Testis (tissue), 3 donors: ENCODE data around the gene TASP1. TPM values are rescaled to one million over a fixed set of nuclear protein-coding genes. Genes with fewer than 3 reads are reported as not detected.

ENCODE experiments used
- DNase-seq: peaks from one replicate; pipeline ENCODE4 v3.0.0-alpha.2; 2019
- H3K27ac ChIP-seq, 2 donors: fragments of 200-600 bp; sonication (generic); one replicate each; pipeline ENCODE4 v1.5.1; 2019
- H3K27me3 ChIP-seq: fragments of 200-600 bp; sonication (generic); one replicate; pipeline ENCODE4 v1.5.1; 2019
- H3K36me3 ChIP-seq: fragments of 200-600 bp; sonication (generic); one replicate; pipeline ENCODE4 v1.5.1; 2017; ENCODE audit warnings: low read depth; ENCODE audit errors: missing control alignments
- H3K4me1 ChIP-seq: fragments of 200-600 bp; sonication (generic); one replicate; pipeline ENCODE4 v1.5.1; 2019
- H3K4me3 ChIP-seq, 2 donors: fragments of 200-600 bp; sonication (generic); one replicate each; pipeline ENCODE4 v1.5.1; 2017 to 2019
- H3K9me3 ChIP-seq: fragments of 200-600 bp; sonication (generic); one replicate; pipeline ENCODE4 v1.5.1; 2017
- CTCF ChIP-seq, 3 experiments: fragments of 450-650 bp in 2 of 3; fragments of 200-600 bp in 1 of 3; sonication (generic) in 1 of 3; IDR thresholded peaks; one replicate each; pipeline ENCODE4 v1.5.1; 2016 to 2019; ENCODE audit warnings: antibody characterized with exemption in 3 of 3, mild to moderate bottlenecking in 2 of 3, moderate library complexity in 1 of 3
- POLR2A ChIP-seq: fragments of 450-650 bp; IDR thresholded peaks from one replicate; pipeline ENCODE4 v1.6.1; 2017; ENCODE audit warnings: antibody characterized with exemption, mild to moderate bottlenecking, moderate library complexity
- WGBS, 2 donors: methylation state at CpG; one replicate each; pipeline ENCODE4 v1.1.5; 2018; 5-methylcytosine and 5-hydroxymethylcytosine counted together
- intact Hi-C: fragments of 100-400 bp; cut with DNase I; formaldehyde crosslinking; loops from one replicate; pipeline ENCODE4 v1.15.1; 2023; ENCODE audit warnings: low total_unique reads
- polyA plus RNA-seq: library from polyadenylated mRNA; stranded (reverse); fragments of 350-450 nt; fragmentation: Illumina TruSeq; extraction: RNeasy Lipid Tissue Mini Kit (QIAGEN cat#74804); gene quantifications from one replicate; pipeline ENCODE4 v1.2.3, GENCODE V29; 2014; ENCODE audit warnings: low read depth, low replicate concordance; ENCODE audit not compliant: insufficient read depth
- total RNA-seq, 2 donors: library from RNA; depleted of rRNA; stranded (reverse); fragments of >200 nt; gene quantifications; one replicate each; pipeline ENCODE4 v1.2.3, GENCODE V29; 2016

The TASP1 gene
- total and polyA plus RNA-seq, 3 donors from 2014 or later = 10.5 to 14.4 (median 13.1) TPM

GRCh38 chr20:13515796-13516558, 122.8 kb downstream of the TASP1 start:
- H3K4me3 ChIP-seq = no peak overlapping the region
- TF ChIP-seq CTCF (IDR thresholded peaks at IDR 0.05) (no peak), POLR2A (no peak)
- no peaks in the 10 kb centered on the region for H3K36me3 ChIP-seq
- intact Hi-C loops = no loop called here
- no peak overlapping the region for H3K27ac ChIP-seq
- no peak for DNase-seq
- 83 to 91% methylated on average over 5 of the region's 5 CpGs for WGBS, 2 donors
- H3K4me1 ChIP-seq = no peaks in the 10 kb centered on the region
- H3K27me3 ChIP-seq = no peaks in the 10 kb centered on the region
- no peaks in the 10 kb centered on the region for H3K9me3 ChIP-seq

GRCh38 chr20:13515291-13515690, 123.4 kb downstream of the TASP1 start:
- no peak overlapping the region for H3K4me3 ChIP-seq
- WGBS, 2 donors = 89 to 92% methylated on average over 1 of the region's 1 CpG
- intact Hi-C loops = no loop called here
- H3K36me3 ChIP-seq = no peaks in the 10 kb centered on the region
- no peak for TF ChIP-seq CTCF (IDR thresholded peaks at IDR 0.05)
- TF ChIP-seq POLR2A = no peak
- DNase-seq = no peak
- no peaks in the 10 kb centered on the region for H3K9me3 ChIP-seq
- H3K4me1 ChIP-seq = no peaks in the 10 kb centered on the region
- H3K27me3 ChIP-seq = no peaks in the 10 kb centered on the region
- H3K27ac ChIP-seq = no peak overlapping the region

DNA sequence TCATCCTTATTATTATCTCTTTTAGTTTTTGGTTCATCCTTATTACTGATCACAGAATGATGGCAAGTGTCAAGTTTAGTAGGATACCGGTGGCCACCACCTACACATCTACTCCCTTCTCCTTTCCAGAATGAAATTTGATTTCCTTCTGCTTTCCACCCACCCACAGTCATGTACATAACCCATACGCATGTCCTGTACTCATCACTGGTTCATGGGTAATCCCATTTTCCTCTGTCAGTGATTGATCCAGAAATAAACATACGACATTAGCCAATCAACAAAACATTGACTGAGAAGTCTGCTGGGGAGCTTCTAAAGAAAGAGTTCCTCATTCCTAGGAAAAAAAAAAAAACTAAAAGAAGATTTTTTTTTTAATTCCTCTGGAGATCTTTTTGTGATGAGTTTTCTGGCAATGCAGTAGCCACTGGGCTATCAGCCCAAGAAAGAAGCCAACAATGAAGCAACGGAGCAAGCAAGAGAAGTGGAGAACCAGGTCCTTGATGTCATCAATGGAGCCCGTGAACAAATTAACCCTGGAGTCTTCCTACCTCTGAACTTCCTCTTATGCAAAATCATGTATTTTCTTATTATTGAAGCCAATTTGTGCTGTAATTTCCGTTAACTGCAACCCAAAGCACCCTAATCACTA, 127.8 kb downstream of the TASP1 start:
- Histone ChIP-seq H3K36me3 (no peaks in the 10 kb centered on the region), H3K27me3 (no peaks in the 10 kb centered on the region), H3K9me3 (no peaks in the 10 kb centered on the region), H3K4me1 (no peaks in the 10 kb centered on the region), H3K27ac (no peak overlapping the region), H3K4me3 (no peak overlapping the region)
- TF ChIP-seq POLR2A (no peak), CTCF (IDR thresholded peaks at IDR 0.05) (no peak)
- DNase-seq = no peak
- intact Hi-C loops = no loop called here
- WGBS, 2 donors = 90 to 91% methylated on average over 6 of the region's 6 CpGs

DNA sequence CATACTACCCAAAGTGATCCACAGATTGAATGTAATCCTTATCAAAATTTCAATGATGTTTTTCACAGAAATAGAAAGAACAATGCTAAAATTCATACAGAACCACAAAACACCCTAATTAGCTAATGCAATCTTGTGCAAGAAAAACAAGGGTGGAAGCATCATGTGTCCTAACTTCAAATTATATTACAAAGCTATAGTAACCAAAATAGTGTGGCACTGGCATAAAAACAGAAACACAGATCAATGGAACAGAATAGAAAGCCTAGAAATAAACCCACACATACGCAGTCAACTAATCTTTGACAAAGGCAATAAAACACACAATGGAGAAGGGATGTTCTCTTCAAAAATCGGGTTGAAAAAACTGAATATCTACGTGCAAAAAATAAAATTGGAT, 131.1 kb downstream of the TASP1 start:
- no peaks in the 10 kb centered on the region for H3K27me3 ChIP-seq
- no peaks in the 10 kb centered on the region for H3K4me1 ChIP-seq
- 62% methylated on average over 3 of the region's 3 CpGs for WGBS, 2 donors
- no peak for TF ChIP-seq POLR2A
- no peak for TF ChIP-seq CTCF (IDR thresholded peaks at IDR 0.05)
- intact Hi-C loops = no loop called here
- no peak overlapping the region for H3K4me3 ChIP-seq
- DNase-seq = no peak
- H3K27ac ChIP-seq = no peak overlapping the region
- H3K36me3 ChIP-seq = no peaks in the 10 kb centered on the region
- no peaks in the 10 kb centered on the region for H3K9me3 ChIP-seq

DNA sequence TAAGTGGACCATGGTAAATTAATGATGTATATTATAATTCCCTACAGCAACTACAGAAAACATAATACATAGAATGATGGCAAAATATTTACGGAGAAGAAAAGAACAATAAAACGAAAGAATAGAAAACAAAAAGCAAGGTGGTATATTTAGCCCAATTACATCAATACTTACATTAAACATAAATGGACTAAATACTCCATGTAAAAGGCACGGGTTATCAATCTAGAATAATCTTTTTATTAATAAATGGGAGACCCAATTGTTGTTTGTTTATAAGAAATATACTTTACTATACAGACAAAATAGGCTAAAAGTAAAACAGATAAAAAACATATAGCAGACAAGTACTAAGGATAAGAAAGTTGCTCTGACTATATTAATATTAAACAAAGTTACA, 137.2 kb downstream of the TASP1 start:
- Histone ChIP-seq H3K4me3 (no peak overlapping the region), H3K36me3 (no peaks in the 10 kb centered on the region), H3K27ac (no peak overlapping the region), H3K27me3 (no peaks in the 10 kb centered on the region), H3K4me1 (no peaks in the 10 kb centered on the region), H3K9me3 (no peaks in the 10 kb centered on the region)
- no peak for TF ChIP-seq POLR2A
- TF ChIP-seq CTCF (IDR thresholded peaks at IDR 0.05) = no peak
- 91 to 93% methylated on average over 3 of the region's 3 CpGs for WGBS, 2 donors
- intact Hi-C loops = no loop called here
- DNase-seq = no peak
